IPS-18c (cell line): Measurements from ENCODE around the gene TMC3.

Experiments used
- H3K4me3 ChIP-seq: 2 replicates; pipeline ENCODE4 v1.7.0; 2013; ENCODE audit warnings: low read depth, mild to moderate bottlenecking, low read length, moderate library complexity; ENCODE audit not compliant: insufficient read depth
- H3K9me3 ChIP-seq: one replicate; pipeline ENCODE4 v1.6.1; 2013; ENCODE audit warnings: mild to moderate bottlenecking, low read length, moderate library complexity; ENCODE audit not compliant: control insufficient read depth, insufficient read depth

TMC3 gene

GRCh38 chr15:81314378-81314777 is 59.6 kb downstream of the TMC3 start:
- no peak overlapping the region for H3K4me3 ChIP-seq
- H3K9me3 ChIP-seq, result no peaks in the 10 kb centered on the region

GRCh38 chr15:81313686-81314085 is 60.3 kb downstream of the TMC3 start:
- Histone ChIP-seq H3K9me3 (no peaks in the 10 kb centered on the region), H3K4me3 (no peak overlapping the region)

DNA sequence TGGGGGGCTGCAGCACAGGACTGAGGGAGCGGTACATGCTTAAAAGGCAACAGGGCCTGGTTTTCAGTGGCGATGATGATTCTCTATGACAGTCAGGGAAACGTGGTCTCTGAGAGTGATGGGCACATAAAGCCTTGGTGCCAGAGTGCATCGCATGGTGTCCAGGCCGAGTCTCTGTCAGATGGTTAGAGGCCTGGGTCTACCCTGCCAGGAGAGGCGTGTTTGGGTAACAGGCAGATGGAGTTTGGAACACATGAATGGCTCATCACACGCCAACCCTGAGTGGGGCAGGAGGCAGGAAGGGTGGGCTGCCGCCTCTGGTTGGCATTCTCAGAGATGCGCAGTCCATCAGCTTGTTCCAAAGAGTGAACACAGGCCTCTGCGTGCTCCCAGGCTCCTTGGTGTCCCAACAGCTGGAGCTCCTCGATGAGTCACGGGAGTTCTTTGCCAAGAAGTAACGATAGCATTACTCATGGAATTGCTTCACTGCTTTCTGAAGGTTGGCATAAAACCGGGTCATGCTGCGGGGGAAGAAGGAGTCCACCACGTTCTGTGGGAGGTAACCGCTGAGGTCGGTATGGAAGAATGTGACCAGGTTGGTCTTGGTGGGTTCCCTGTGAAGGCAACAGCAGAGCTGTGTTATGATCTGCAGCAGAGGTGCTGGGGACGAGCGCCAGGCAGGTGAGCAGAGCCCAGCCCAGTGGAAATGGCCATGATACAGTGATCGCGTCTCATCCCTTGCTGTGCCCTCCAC is 61.0 kb downstream of the TMC3 start:
- Histone ChIP-seq H3K9me3 (no peaks in the 10 kb centered on the region), H3K4me3 (no peak overlapping the region)

- Histone ChIP-seq H3K9me3 (no peaks in the 10 kb centered on the region), H3K4me3 (no peak overlapping the region)
These were observed 62.1 kb downstream of the TMC3 start for GRCh38 chr15:81311752-81312464.

DNA sequence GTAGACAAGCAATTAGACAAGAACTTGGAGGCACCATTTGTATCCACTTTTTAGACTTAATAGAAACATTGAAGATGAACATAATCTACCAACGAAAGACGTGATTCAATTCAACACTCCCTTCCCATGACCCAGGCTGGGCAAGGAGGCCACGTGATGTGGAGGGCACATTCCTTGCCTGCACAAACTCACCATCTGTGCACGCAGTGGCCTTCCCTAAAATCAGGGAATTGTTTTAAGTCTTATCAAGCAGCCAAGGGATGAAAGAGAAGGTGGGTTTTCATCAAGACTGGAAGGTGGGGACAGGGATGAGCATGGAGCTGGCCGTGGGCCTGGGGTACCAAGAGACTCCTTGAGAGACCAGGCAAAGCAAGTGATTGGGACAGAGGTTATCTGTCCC is 63.5 kb downstream of the TMC3 start:
- Histone ChIP-seq H3K9me3 (no peaks in the 10 kb centered on the region), H3K4me3 (no peak overlapping the region)

- no peaks in the 10 kb centered on the region for H3K9me3 ChIP-seq
These were observed 64.2 kb downstream of the TMC3 start for GRCh38 chr15:81309647-81310450.

GRCh38 chr15:81308260-81308659 is 65.8 kb downstream of the TMC3 start:
- Histone ChIP-seq H3K4me3 (no peak overlapping the region), H3K9me3 (no peaks in the 10 kb centered on the region)

More at GRCh38 chr15:81309647-81310450, 64.2 kb downstream of the TMC3 start:
- H3K4me3 ChIP-seq, result no peak overlapping the region

DNA sequence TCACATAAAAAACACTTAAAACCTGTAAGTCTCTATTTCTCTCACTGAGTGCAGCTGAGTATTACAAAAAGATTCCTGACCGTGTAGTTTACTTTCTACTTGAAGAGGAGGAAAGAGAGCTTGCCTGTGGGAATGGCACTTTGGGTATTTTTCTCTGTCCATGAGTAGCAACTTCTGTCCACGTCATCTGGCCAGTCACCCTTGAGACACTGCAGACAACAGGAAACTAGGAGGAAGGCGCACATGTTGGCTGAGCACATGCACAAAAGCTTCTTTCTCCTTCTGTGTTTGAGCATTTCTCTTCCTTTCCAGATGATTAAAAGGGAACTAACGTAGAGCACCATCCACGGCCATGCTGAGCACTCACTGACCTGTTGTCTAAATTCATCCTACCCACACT is 69.8 kb downstream of the TMC3 start:
- no peak overlapping the region for H3K4me3 ChIP-seq
- no peaks in the 10 kb centered on the region for H3K9me3 ChIP-seq

GRCh38 chr15:81303244-81304225 is 70.5 kb downstream of the TMC3 start:
- no peak overlapping the region for H3K4me3 ChIP-seq
- H3K9me3 ChIP-seq, result no peaks in the 10 kb centered on the region

DNA sequence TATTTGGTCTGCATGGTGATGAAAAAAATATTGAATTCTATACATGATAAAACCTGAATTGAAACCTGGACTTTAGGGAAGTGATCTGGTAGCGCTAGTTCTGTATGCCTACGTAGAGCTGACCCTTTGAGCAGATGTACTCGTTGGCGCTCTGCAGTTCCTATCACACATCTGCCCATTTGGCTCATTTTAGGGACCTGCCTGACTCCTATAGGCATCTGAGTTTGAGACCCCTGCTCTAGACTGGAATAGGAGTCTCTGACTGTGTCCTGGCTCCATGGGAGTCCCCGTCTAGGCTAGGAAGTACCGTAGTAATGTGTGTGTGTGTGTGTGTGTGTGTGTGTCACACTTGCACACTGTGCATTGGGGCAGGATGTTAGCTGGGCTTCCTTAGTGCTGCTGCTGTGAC is 71.3 kb downstream of the TMC3 start:
- Histone ChIP-seq H3K9me3 (no peaks in the 10 kb centered on the region), H3K4me3 (no peak overlapping the region)

DNA sequence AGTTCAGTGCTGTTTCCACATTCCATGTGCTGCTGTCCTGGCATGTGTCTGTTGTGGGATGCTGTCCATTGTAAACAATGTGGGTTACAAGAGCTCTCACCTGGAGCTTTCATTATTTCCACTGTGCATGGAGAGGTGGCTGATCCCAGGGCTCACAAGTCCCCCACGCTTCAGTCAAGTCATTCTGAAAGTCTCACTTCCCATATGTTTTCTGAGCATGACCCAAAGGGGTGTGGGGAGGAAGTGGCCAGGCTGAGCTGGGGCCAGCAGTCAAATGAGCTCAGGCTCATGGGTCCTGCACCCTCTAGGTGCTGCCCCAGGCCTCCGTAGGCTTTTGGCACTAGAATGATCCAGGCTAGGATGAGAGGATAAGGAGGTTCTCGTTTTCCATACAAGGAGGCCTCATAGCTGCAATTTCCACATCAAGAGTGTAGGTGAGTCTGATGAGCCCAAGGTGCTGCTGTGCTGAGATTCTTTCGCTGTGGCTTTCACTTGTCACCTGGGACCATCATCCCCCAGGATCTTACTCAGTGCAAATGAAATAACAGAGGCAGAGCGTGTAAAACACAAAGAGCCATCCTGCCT is 72.1 kb downstream of the TMC3 start:
- Histone ChIP-seq H3K4me3 (no peak overlapping the region), H3K9me3 (no peaks in the 10 kb centered on the region)

- no peaks in the 10 kb centered on the region for H3K9me3 ChIP-seq
- no peak overlapping the region for H3K4me3 ChIP-seq
These were observed 72.6 kb downstream of the TMC3 start for GRCh38 chr15:81301385-81301784.

- no peak overlapping the region for H3K4me3 ChIP-seq
- no peaks in the 10 kb centered on the region for H3K9me3 ChIP-seq
These were observed 74.3 kb downstream of the TMC3 start for GRCh38 chr15:81299630-81300273.

- Histone ChIP-seq H3K4me3 (no peak overlapping the region), H3K9me3 (no peaks in the 10 kb centered on the region)
These were observed 74.9 kb downstream of the TMC3 start for GRCh38 chr15:81299156-81299555.

GRCh38 chr15:81298611-81299010 is 75.4 kb downstream of the TMC3 start:
- H3K4me3 ChIP-seq, result no peak overlapping the region
- no peaks in the 10 kb centered on the region for H3K9me3 ChIP-seq
